Naive B cell (primary cell): ENCODE measurements around the gene KLHL18. TPM values are rescaled to one million over a fixed set of nuclear protein-coding genes. Genes with fewer than 3 reads are reported as not detected.
"Not testable (repeated sequence)": the region's sequence is repeated elsewhere in the genome, so short reads cannot be mapped to it uniquely, and the experiment has no call there.

Source experiments
- ATAC-seq, 2 donors: fragments of 150-1000 bp; cut with Tn5 transposase; 2 replicates each; pipeline ENCODE4 v1.10.0; 2021; ENCODE audit warnings: low read depth in 2 of 2, mild to moderate bottlenecking in 2 of 2, moderate library complexity in 2 of 2
- DNase-seq: peaks from one replicate; pipeline ENCODE4 v3.0.0; 2022
- H3K27ac Mint-ChIP-seq, 6 donors: one replicate each; pipeline ENCODE4 v1.8.0; 2020 to 2022; ENCODE audit warnings: mild to moderate bottlenecking in 6 of 6, mixed read lengths in 6 of 6, moderate library complexity in 5 of 6, inconsistent platforms in 2 of 6
- H3K27me3 Mint-ChIP-seq, 3 donors: one replicate each; pipeline ENCODE4 v1.8.0; 2021 to 2022; ENCODE audit warnings: mixed read lengths in 3 of 3, mild to moderate bottlenecking in 1 of 3
- H3K36me3 Mint-ChIP-seq, 2 donors: one replicate each; pipeline ENCODE4 v1.8.0; 2020 to 2022; ENCODE audit warnings: mixed read lengths in 2 of 2, inconsistent platforms in 1 of 2, mild to moderate bottlenecking in 1 of 2
- H3K4me1 Mint-ChIP-seq, 3 donors: one replicate each; pipeline ENCODE4 v1.8.0; 2020 to 2022; ENCODE audit warnings: mixed read lengths in 3 of 3, inconsistent platforms in 1 of 3, mild to moderate bottlenecking in 1 of 3, moderate library complexity in 1 of 3
- H3K4me3 Mint-ChIP-seq, 8 donors: one replicate each; pipeline ENCODE4 v1.8.0; 2020 to 2022; ENCODE audit warnings: mild to moderate bottlenecking in 8 of 8, mixed read lengths in 8 of 8, moderate library complexity in 8 of 8, inconsistent platforms in 2 of 8
- H3K9me3 Mint-ChIP-seq, 7 donors: one replicate each; pipeline ENCODE4 v1.8.0; 2020 to 2022; ENCODE audit warnings: mixed read lengths in 7 of 7, mild to moderate bottlenecking in 5 of 7, inconsistent platforms in 2 of 7, moderate library complexity in 1 of 7
- polyA plus RNA-seq, 6 donors: library from polyadenylated mRNA; unstranded; fragments of 300-500 nt; fragmentation: Illumina TruSeq; gene quantifications; one replicate each; pipeline ENCODE4 v1.2.3, GENCODE V29; 2021; ENCODE audit warnings: low read depth in 6 of 6

The KLHL18 gene
- polyA plus RNA-seq, 6 donors from 2014 or later, result 14.7 to 23.5 (median 19.6) TPM

- H3K27me3 Mint-ChIP-seq, H3K4me3 Mint-ChIP-seq, ATAC-seq, H3K9me3 Mint-ChIP-seq, H3K36me3 Mint-ChIP-seq, DNase-seq, H3K27ac Mint-ChIP-seq: not testable (repeated sequence)
- peaks cover 28 to 33% (median 30%) of the 10 kb centered on the region in 3 donors for H3K4me1 Mint-ChIP-seq
Measured at GRCh38 chr3:47309231-47309630, 26.5 kb downstream of the KLHL18 start.

GRCh38 chr3:47310391-47310790, 27.6 kb downstream of the KLHL18 start:
- no peak for DNase-seq
- Mint-ChIP-seq H3K9me3 (no peaks in the 10 kb centered on the region), H3K4me1 (peaks cover 23 to 35% (median 31%) of the 10 kb centered on the region in 3 donors), H3K27me3 (no peaks in the 10 kb centered on the region), H3K27ac (peak overlapping the region in 3 of 6 donors; percentile 11 to 43 (median 14)), H3K4me3 (no peak overlapping the region), H3K36me3 (peaks cover 0 to 5% of the 10 kb centered on the region in 2 donors)
- ATAC-seq, result no peak

DNA sequence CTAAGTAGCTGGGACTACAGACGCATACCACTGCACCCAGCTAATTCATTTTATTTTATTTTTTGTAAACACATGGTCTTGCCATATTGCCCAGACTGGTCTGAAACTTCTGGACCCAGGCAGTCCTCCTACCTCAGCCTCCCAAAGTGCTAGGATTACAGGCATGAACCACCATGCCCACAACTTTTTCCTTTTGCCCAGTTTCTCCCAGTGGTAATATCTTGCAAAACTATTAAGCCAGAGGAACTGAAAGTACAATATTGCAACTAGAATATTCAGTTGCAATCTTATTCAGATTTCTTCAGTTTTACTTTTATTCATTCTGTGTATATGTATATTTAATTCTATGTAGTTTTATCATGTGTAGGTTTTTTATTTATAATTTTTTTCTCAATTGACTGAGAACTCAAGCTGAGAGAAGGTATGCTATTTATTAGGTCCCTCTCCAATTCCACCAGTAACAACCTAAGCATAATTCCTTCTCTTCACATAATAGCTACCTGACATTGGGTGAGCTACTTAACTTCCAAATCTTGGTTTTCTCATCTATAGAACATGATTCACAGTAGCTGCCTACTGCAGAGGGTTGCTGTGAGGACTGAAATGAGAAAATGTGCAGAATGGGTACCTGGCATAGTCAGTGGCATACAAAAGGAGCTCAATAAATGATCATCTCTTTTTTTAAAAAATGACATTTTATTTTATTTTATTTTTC, 30.8 kb downstream of the KLHL18 start:
- Mint-ChIP-seq H3K9me3 (no peaks in the 10 kb centered on the region), H3K36me3 (peaks cover 0 to 5% of the 10 kb centered on the region in 2 donors), H3K27ac (peak overlapping the region in 2 of 6 donors; percentile 74 to 77), H3K4me3 (no peak overlapping the region), H3K27me3 (no peaks in the 10 kb centered on the region), H3K4me1 (peaks cover 13 to 26% (median 15%) of the 10 kb centered on the region in 3 donors)
- DNase-seq (no peak), ATAC-seq (no peak)

DNA sequence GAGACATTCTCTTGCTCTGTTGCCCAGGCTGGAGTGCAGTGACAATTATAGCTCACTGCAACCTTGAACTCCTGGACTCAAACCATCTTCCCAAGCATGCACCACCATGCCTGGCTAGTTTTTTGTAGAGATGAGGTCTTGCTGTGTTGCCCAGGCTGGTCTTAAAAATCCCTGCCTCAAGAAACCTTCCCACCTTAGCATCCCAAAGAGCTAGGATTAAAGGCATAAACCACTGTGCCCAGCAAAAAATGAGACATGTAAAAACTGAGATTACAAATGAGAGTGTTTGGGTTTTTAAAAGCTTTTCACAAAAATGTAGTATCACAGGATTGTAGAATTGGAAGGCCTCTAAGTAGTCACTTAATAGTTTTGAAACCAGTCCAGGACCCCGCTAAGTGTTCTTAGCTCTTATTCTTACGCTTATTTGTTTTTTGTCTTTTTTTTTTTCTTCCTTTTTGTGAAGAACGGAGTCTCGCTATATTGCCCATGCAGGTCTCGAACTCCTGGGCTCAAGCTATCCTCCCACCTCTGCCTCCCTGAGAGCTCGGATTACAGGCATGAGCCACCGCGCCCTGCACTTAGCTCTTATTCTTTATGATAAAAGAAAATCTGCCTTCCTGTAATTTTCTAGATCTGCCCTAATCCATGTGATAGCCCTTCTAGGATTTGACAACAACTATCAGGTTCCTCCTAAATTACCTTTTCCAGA, 31.5 kb downstream of the KLHL18 start:
- Mint-ChIP-seq H3K36me3 (peaks cover 0 to 5% of the 10 kb centered on the region in 2 donors), H3K9me3 (no peaks in the 10 kb centered on the region), H3K27me3 (no peaks in the 10 kb centered on the region), H3K4me3 (no peak overlapping the region), H3K27ac (peak overlapping the region in 3 of 6 donors; percentile 25 to 70 (median 33)), H3K4me1 (peaks cover 13 to 26% (median 15%) of the 10 kb centered on the region in 3 donors)
- ATAC-seq (no peak), DNase-seq (no peak)

- DNase-seq (no peak), ATAC-seq (no peak)
- Mint-ChIP-seq H3K27me3 (no peaks in the 10 kb centered on the region), H3K4me3 (no peak overlapping the region), H3K27ac (no peak overlapping the region), H3K9me3 (no peaks in the 10 kb centered on the region), H3K36me3 (peaks cover 0 to 3% of the 10 kb centered on the region in 2 donors), H3K4me1 (peaks cover 9 to 24% (median 14%) of the 10 kb centered on the region in 3 donors)
Measured at GRCh38 chr3:47315069-47315647, 32.4 kb downstream of the KLHL18 start.

GRCh38 chr3:47316151-47316550, 33.4 kb downstream of the KLHL18 start:
- H3K4me3 Mint-ChIP-seq, H3K36me3 Mint-ChIP-seq, H3K9me3 Mint-ChIP-seq, H3K27me3 Mint-ChIP-seq, DNase-seq, ATAC-seq: not testable (repeated sequence)
- peak overlapping the region in 1 of 6 donors; percentile 41 for H3K27ac Mint-ChIP-seq
- H3K4me1 Mint-ChIP-seq, result peaks cover 7 to 15% (median 11%) of the 10 kb centered on the region in 3 donors

GRCh38 chr3:47318916-47319315, 36.2 kb downstream of the KLHL18 start:
- no peak overlapping the region for H3K4me3 Mint-ChIP-seq
- H3K36me3 Mint-ChIP-seq, result no peaks in the 10 kb centered on the region
- H3K9me3 Mint-ChIP-seq, result no peaks in the 10 kb centered on the region
- peak overlapping the region in 2 of 6 donors; percentile 3 to 62 for H3K27ac Mint-ChIP-seq
- peaks cover 3 to 15% (median 15%) of the 10 kb centered on the region in 3 donors for H3K4me1 Mint-ChIP-seq
- ATAC-seq, result no peak
- no peaks in the 10 kb centered on the region for H3K27me3 Mint-ChIP-seq
- no peak for DNase-seq

GRCh38 chr3:47319956-47320355, 37.2 kb downstream of the KLHL18 start:
- ATAC-seq (no peak), DNase-seq (no peak)
- Mint-ChIP-seq H3K27me3 (no peaks in the 10 kb centered on the region), H3K27ac (peak overlapping the region in 2 of 6 donors; percentile 41 to 63), H3K36me3 (no peaks in the 10 kb centered on the region), H3K4me1 (peaks cover 3 to 10% (median 6%) of the 10 kb centered on the region in 3 donors), H3K4me3 (no peak overlapping the region), H3K9me3 (no peaks in the 10 kb centered on the region)

DNA sequence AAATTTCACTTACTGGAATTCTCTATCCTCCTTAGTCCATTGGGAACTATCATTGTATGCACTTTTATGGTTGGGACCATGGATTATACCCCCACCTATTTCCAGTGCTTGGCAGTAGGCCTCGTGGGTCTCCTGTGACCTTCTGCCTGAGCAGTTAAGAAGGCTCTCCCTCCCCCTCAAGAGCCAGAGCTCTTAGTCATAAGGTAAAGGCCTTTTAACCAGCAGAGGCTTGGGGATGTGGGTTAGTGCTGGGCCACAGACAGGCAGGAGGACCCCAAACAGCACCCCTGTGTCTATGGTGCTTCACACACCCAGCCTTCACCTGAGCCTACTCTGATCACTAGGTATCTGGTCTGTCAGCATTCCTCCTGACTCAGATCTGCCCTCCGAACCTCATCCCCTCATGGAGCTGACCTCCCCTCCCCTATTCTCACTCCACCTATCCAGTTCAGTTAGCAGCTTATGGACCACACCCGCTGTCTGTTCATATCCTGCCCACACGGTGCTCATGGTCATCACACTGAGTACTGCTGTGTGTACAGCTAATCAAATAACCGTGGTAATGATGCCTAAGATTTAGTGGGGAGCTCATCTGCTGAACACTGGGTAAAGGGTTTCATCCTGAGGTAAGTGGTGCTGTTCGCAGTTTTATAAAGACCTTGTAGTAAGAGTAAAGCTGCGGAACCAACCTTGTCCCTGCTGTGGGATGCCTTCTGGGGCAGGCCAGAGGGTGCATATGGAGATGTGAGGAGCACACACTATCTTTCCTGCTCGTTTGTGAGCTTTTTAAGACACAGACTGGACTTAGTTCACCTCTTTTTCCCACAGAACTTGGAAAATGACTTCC, 40.9 kb downstream of the KLHL18 start:
- no peaks in the 10 kb centered on the region for H3K9me3 Mint-ChIP-seq
- H3K4me3 Mint-ChIP-seq, result no peak overlapping the region
- H3K36me3 Mint-ChIP-seq, result no peaks in the 10 kb centered on the region
- peak overlapping the region in 3 of 6 donors; percentile 9 to 76 (median 35) for H3K27ac Mint-ChIP-seq
- ATAC-seq (peak in 1 of 2 donors; percentile 16), DNase-seq (no peak)
- H3K27me3 Mint-ChIP-seq, result no peaks in the 10 kb centered on the region
- H3K4me1 Mint-ChIP-seq, result peaks cover 0 to 8% (median 0%) of the 10 kb centered on the region in 3 donors

- Mint-ChIP-seq H3K27me3 (no peaks in the 10 kb centered on the region), H3K36me3 (no peaks in the 10 kb centered on the region), H3K9me3 (no peaks in the 10 kb centered on the region), H3K27ac (peak overlapping the region in 1 of 6 donors; percentile 29), H3K4me3 (no peak overlapping the region), H3K4me1 (peaks cover 0 to 8% (median 0%) of the 10 kb centered on the region in 3 donors)
- DNase-seq, result peak; percentile 49
- peak; percentile 63 to 73 for ATAC-seq
Measured at GRCh38 chr3:47324278-47324865, 41.6 kb downstream of the KLHL18 start.

- Mint-ChIP-seq H3K4me1 (peaks cover 0 to 5% (median 0%) of the 10 kb centered on the region in 3 donors), H3K27ac (no peak overlapping the region), H3K4me3 (no peak overlapping the region), H3K27me3 (no peaks in the 10 kb centered on the region), H3K9me3 (no peaks in the 10 kb centered on the region), H3K36me3 (peaks cover 37 to 67% of the 10 kb centered on the region in 2 donors)
- ATAC-seq (no peak), DNase-seq (no peak)
Measured at GRCh38 chr3:47333907-47334306, 51.2 kb downstream of the KLHL18 start.

DNA sequence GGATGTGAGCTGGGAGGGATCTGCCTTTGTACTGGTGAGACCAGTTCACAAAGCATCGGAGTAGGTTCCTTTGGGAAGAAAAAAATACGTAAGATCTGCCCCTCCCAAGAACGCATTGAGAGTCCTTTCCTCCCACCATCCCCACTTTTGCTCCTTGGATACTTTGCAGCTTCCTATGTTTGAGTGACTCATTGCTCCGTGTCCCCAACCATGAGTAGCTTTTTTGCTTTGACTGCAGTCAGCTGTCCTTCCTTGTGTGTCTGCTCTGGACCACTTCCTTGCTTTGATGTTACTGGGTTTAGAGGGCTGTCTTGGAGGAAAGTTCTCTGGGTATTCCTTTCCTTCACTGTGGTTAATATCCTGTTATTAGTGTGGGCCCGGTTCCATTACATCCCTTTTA, 54.9 kb downstream of the KLHL18 start:
- no peak overlapping the region for H3K27ac Mint-ChIP-seq
- H3K4me1 Mint-ChIP-seq, result peaks cover 0 to 4% (median 1%) of the 10 kb centered on the region in 3 donors
- DNase-seq (no peak), ATAC-seq (no peak)
- peaks cover 27 to 57% of the 10 kb centered on the region in 2 donors for H3K36me3 Mint-ChIP-seq
- no peaks in the 10 kb centered on the region for H3K27me3 Mint-ChIP-seq
- H3K4me3 Mint-ChIP-seq, result no peak overlapping the region
- H3K9me3 Mint-ChIP-seq, result no peaks in the 10 kb centered on the region
